ENCODE results near the gene TAB2. TPM values are rescaled to one million over a fixed set of nuclear protein-coding genes. Genes with fewer than 3 reads are reported as not detected.
"Not testable (repeated sequence)": the region's sequence is repeated elsewhere in the genome, so short reads cannot be mapped to it uniquely, and the experiment has no call there.

Gene TAB2
- total RNA-seq, 4 donors from 2014 or later: 43.6 to 89.9 (median 64.7) TPM

GRCh38 chr6:149459761-149460160 lies 142.2 kb downstream of the TAB2 start:
- in situ Hi-C loops (cut with MboI; ENCODE audit: low pct_ligation_motif_present in 1 of 4, low pct_unique_long_range_greater_than_20kb in 1 of 4, low sequenced_read_pairs in 3 of 4) (no loop called here), intact Hi-C loops (cut with DNase I; ENCODE audit: low total_unique reads) (no loop called here)
- no peaks in the 10 kb centered on the region for H3K9me3 ChIP-seq
- DNase-seq: no peak
- peaks cover 9 to 21% (median 14%) of the 10 kb centered on the region in 4 donors for H3K4me1 ChIP-seq
- 73 to 84% methylated on average over 3 to 5 of the region's 5 CpGs for WGBS, 2 donors (ENCODE audit: low coverage in 1 of 2)
- TF ChIP-seq POLR2A (IDR thresholded peaks at IDR 0.05): no peak
- no peak for TF ChIP-seq POLR2AphosphoS5 (IDR thresholded peaks at IDR 0.05)
- no peak for TF ChIP-seq EP300 (IDR thresholded peaks at IDR 0.05; ENCODE audit: low read depth)
- TF ChIP-seq CTCF (IDR thresholded peaks at IDR 0.05): no peak
- no peak overlapping the region for H3K27ac ChIP-seq
- no peaks in the 10 kb centered on the region for H3K36me3 ChIP-seq
- no peak overlapping the region for H3K4me3 ChIP-seq
- no peaks in the 10 kb centered on the region for H3K27me3 ChIP-seq

- H3K36me3 ChIP-seq; H3K27me3 ChIP-seq; H3K4me3 ChIP-seq; DNase-seq; intact Hi-C loops (cut with DNase I; ENCODE audit: low total_unique reads); in situ Hi-C loops (cut with MboI; ENCODE audit: low pct_ligation_motif_present in 1 of 4, low pct_unique_long_range_greater_than_20kb in 1 of 4, low sequenced_read_pairs in 3 of 4); H3K9me3 ChIP-seq; H3K27ac ChIP-seq: not testable (repeated sequence)
- peaks cover 4 to 16% (median 9%) of the 10 kb centered on the region in 4 donors for H3K4me1 ChIP-seq
- WGBS, 2 donors (ENCODE audit: low coverage in 1 of 2): 86 to 92% methylated on average over 2 to 3 of the region's 3 CpGs
Measured at GRCh38 chr6:149460249-149460648, 142.7 kb downstream of the TAB2 start.

Small RNA genes lying within 50 kb of the gene (small RNA-seq; reads per million reads assigned to genes)
- gene RN7SL234P: 0 reads per million in 4 donors

Other genes with a start within 250 kb of the TAB2 start
- gene SUMO4, start 82.5 kb downstream of the TAB2 start, total RNA-seq: 10 to 100 TPM in 2 of 4 donors, 1 to 10 TPM in 2; 1.5 to 28.1 (median 8.1) TPM
- 10 to 100 TPM in 3 of 4 donors, 1 to 10 TPM in 1; 1.8 to 24.3 (median 12.1) TPM for gene ZC3H12D, start 167.3 kb downstream of the TAB2 start, total RNA-seq
- 10 to 100 TPM; 10.1 to 30.5 (median 19.0) TPM for gene PPIL4, start 228.3 kb downstream of the TAB2 start, total RNA-seq
- gene GINM1, start 248.7 kb downstream of the TAB2 start, total RNA-seq: 10 to 100 TPM; 19.1 to 49.6 (median 35.9) TPM